ENCODE data around the gene POLR3GL. TPM values are rescaled to one million over a fixed set of nuclear protein-coding genes. Genes with fewer than 3 reads are reported as not detected.
"Not testable (repeated sequence)": the region's sequence is repeated elsewhere in the genome, so short reads cannot be mapped to it uniquely, and the experiment has no call there.

Gene POLR3GL
- total RNA-seq, 3 donors from 2014 or later: 11.7 to 14.5 (median 13.9) TPM

- H3K9me3 Mint-ChIP-seq: no peaks in the 10 kb centered on the region
- DNase-seq: no peak
- peaks cover 43% of the 10 kb centered on the region for H3K27me3 Mint-ChIP-seq (ENCODE audit: low read depth)
- H3K4me3 Mint-ChIP-seq: no peak overlapping the region
- peaks cover 8% of the 10 kb centered on the region for H3K4me1 Mint-ChIP-seq (ENCODE audit: low read depth)
- no peak for ATAC-seq
- H3K36me3 Mint-ChIP-seq (ENCODE audit: insufficient read depth): no peaks in the 10 kb centered on the region
Observed at GRCh38 chr1:146021050-146021445, 56.6 kb downstream of the POLR3GL start.

- Mint-ChIP-seq H3K9me3 (no peaks in the 10 kb centered on the region), H3K27me3 (ENCODE audit: low read depth) (peaks cover 45% of the 10 kb centered on the region), H3K36me3 (ENCODE audit: insufficient read depth) (no peaks in the 10 kb centered on the region), H3K4me3 (no peak within 1 kb of the TSS), H3K4me1 (ENCODE audit: low read depth) (peaks cover 8% of the 10 kb centered on the region)
- no peak for ATAC-seq
- no peak for DNase-seq
Observed at GRCh38 chr1:146021622-146022402, 57.3 kb downstream of the POLR3GL start, which contains the start of gene HJV. Gene HJV, minus strand, starts transcription at chr1:146021735. Its CDS starts 1,504 bp downstream, at chr1:146020231.

GRCh38 chr1:146022403-146023127 lies 58.1 kb downstream of the POLR3GL start:
- no peak overlapping the region for H3K4me3 Mint-ChIP-seq
- no peak for DNase-seq
- peaks cover 8% of the 10 kb centered on the region for H3K4me1 Mint-ChIP-seq (ENCODE audit: low read depth)
- peaks cover 44% of the 10 kb centered on the region for H3K27me3 Mint-ChIP-seq (ENCODE audit: low read depth)
- H3K36me3 Mint-ChIP-seq (ENCODE audit: insufficient read depth): no peaks in the 10 kb centered on the region
- ATAC-seq: no peak
- H3K9me3 Mint-ChIP-seq: no peaks in the 10 kb centered on the region

DNA sequence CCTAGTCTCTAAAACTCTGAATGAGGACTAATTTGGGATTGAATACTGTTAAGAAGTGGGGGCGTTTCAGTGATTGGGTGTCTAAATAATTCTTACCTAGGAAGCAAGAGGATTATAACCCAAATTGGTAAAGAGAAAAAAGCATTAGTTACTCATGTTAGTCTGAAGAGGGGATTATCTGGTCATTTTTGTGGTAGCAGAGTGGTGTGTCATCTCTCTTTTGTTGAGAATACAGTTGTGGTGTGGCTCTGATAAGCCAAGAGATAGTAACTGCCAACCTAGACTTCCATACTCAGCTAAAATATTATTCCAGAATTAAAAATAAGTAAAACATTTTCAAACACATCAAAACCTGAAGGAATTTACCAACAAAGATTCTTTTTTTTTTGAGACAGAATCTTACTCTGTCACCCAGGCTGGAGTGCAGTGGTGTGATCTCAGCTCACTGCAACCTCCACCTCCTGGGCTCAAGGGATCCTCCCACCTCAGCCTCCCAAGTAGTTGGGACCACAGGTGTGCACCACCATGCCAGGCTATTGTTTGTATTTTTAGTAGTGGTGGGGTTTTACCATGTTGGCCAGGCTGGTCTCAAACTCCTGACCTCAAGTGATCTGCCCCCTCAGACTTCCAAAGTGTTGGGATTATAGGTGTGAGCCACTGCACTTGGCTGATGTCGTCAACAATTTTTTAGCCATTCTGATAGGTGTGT lies 61.5 kb downstream of the POLR3GL start:
- not testable (repeated sequence) for H3K9me3 Mint-ChIP-seq; H3K4me1 Mint-ChIP-seq (ENCODE audit: low read depth); DNase-seq; ATAC-seq; H3K36me3 Mint-ChIP-seq (ENCODE audit: insufficient read depth); H3K4me3 Mint-ChIP-seq
- peaks cover 23% of the 10 kb centered on the region for H3K27me3 Mint-ChIP-seq (ENCODE audit: low read depth)

DNA sequence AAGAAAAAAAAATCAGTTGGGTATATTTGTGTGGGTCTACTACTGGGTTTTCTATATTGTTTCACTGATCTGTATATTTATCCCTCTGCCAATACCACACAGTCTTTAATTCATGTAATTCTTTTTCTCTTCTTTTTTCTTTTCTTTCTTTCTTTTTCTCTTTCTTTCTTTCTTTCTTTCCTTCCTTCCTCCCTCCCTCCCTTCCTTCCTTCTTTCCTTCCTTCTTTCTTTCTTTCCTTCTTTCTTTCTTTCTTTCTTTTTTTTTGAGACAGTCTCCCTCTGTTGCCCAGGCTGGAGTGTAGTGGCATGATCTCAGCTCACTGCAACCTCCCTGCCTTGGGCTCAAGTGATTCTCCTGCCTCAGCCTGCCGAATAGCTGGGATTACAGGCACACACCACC lies 62.2 kb downstream of the POLR3GL start:
- peaks cover 18% of the 10 kb centered on the region for H3K27me3 Mint-ChIP-seq (ENCODE audit: low read depth)
- not testable (repeated sequence) for ATAC-seq; DNase-seq; H3K4me3 Mint-ChIP-seq; H3K4me1 Mint-ChIP-seq (ENCODE audit: low read depth); H3K9me3 Mint-ChIP-seq; H3K36me3 Mint-ChIP-seq (ENCODE audit: insufficient read depth)

Other genes with a start within 250 kb of the POLR3GL start
- gene CD160, start 245.2 kb upstream of the POLR3GL start, total RNA-seq: 1 to 10 TPM; 1.7 to 6.4 (median 2.2) TPM
- 10 to 100 TPM; 12.6 to 13.5 (median 12.6) TPM for gene RNF115, start 140.6 kb upstream of the POLR3GL start, total RNA-seq
- gene POLR3C, start 140.5 kb upstream of the POLR3GL start, total RNA-seq: 10 to 100 TPM; 55.6 to 64.5 (median 55.8) TPM
- gene NUDT17, start 119.1 kb upstream of the POLR3GL start, total RNA-seq: 1 to 10 TPM; 2.1 to 3.1 (median 2.8) TPM
- 10 to 100 TPM; 10.6 to 14.2 (median 12.0) TPM for gene PIAS3, start 105.6 kb upstream of the POLR3GL start, total RNA-seq
- gene ANKRD35, start 78.8 kb upstream of the POLR3GL start, total RNA-seq: under 1 TPM; 0.05 to 0.42 (median 0.10) TPM
- gene ITGA10, start 54.6 kb upstream of the POLR3GL start, total RNA-seq: 1 to 10 TPM; 1.2 to 1.4 (median 1.2) TPM
- 10 to 100 TPM; 26.3 to 28.6 (median 28.0) TPM for gene PEX11B, start 46.0 kb upstream of the POLR3GL start, total RNA-seq
- 100 to 1,000 TPM; 603 to 609 (median 606) TPM for gene RBM8A, start 37.2 kb upstream of the POLR3GL start, total RNA-seq
- 10 to 100 TPM; 40.7 to 43.3 (median 41.9) TPM for gene LIX1L, start 6.7 kb upstream of the POLR3GL start, total RNA-seq
- 1 to 10 TPM; 6.2 to 8.7 (median 7.6) TPM for gene ANKRD34A, start 115 bp upstream of the POLR3GL start, total RNA-seq
- 10 to 100 TPM; 68.9 to 91.0 (median 83.7) TPM for gene TXNIP, start 31.9 kb downstream of the POLR3GL start, total RNA-seq
- not detected for gene HJV, start 57.0 kb downstream of the POLR3GL start, total RNA-seq
- under 1 TPM; 0.61 to 0.76 (median 0.63) TPM for gene NBPF10, start 180.1 kb downstream of the POLR3GL start, total RNA-seq

Data from activated T-cell treated with anti-CD3 and anti-CD28 coated beads, Interleukin-2, amount 50 U/mL, for 4 hours (primary cell).